Heart right ventricle (tissue), 16 donors: Measurements from ENCODE around the gene CORO7. TPM values are rescaled to one million over a fixed set of nuclear protein-coding genes. Genes with fewer than 3 reads are reported as not detected.

Experiments used
- ATAC-seq, 8 donors: fragments of 200-7000 bp; cut with Tn5 transposase; one replicate each; pipeline ENCODE4 v1.9.1; 2020; ENCODE audit warnings: mild to moderate bottlenecking in 8 of 8, moderate library complexity in 8 of 8, moderate number of reproducible peaks in 1 of 8
- DNase-seq, 2 donors: peaks; one replicate each; pipeline ENCODE4 v3.0.0-alpha.2; 2020
- H3K27ac ChIP-seq, 10 donors: fragments of 200-600 bp; sonication (generic) in 2 of 10; one replicate each; pipeline versions ENCODE4 v1.5.0 to v1.8.0; 2020 to 2022; ENCODE audit warnings: mild to moderate bottlenecking in 3 of 10
- H3K27me3 ChIP-seq, 7 donors: fragments of 200-600 bp; one replicate each; pipeline ENCODE4 v1.8.0; 2021 to 2022; ENCODE audit warnings: mild to moderate bottlenecking in 2 of 7
- H3K36me3 ChIP-seq, 9 donors: fragments of 200-600 bp; sonication (generic) in 1 of 9; one replicate each; pipeline versions ENCODE4 v1.5.0 to v1.8.0; 2020 to 2022; ENCODE audit warnings: mild to moderate bottlenecking in 2 of 9
- H3K4me1 ChIP-seq, 9 donors: fragments of 200-600 bp; sonication (generic) in 1 of 9; one replicate each; pipeline versions ENCODE4 v1.5.0 to v1.8.0; 2020 to 2022; ENCODE audit warnings: mild to moderate bottlenecking in 4 of 9
- H3K4me3 ChIP-seq, 10 donors: fragments of 200-600 bp; sonication (generic) in 2 of 10; one replicate each; pipeline versions ENCODE4 v1.5.0 to v1.8.0; 2020 to 2022; ENCODE audit warnings: mild to moderate bottlenecking in 7 of 10, moderate library complexity in 2 of 10
- H3K9me3 ChIP-seq, 11 donors: fragments of 200-600 bp in 10 of 11; sonication (generic) in 2 of 11; one replicate each; pipeline versions ENCODE4 v1.5.0 to v1.8.0; 2013 to 2022; ENCODE audit warnings: mild to moderate bottlenecking in 2 of 11, control low read depth in 1 of 11, moderate library complexity in 1 of 11
- WGBS, 2 donors: extraction: QIAGEN DNeasy Blood & Tissue Kit; methylation state at CpG; one replicate each; pipeline ENCODE4 v1.1.7; 2013; ENCODE audit warnings: inconsistent platforms in 1 of 2; 5-methylcytosine and 5-hydroxymethylcytosine counted together
- intact Hi-C, 10 donors: fragments of 100-400 bp; cut with DNase I; formaldehyde crosslinking; loops; one replicate each; pipeline versions ENCODE4 v1.11.1 to v1.14.2; 2022
- polyA plus RNA-seq, 2 donors: library from polyadenylated mRNA; stranded (reverse); fragments of 200-250 nt; gene quantifications; one replicate each; pipeline ENCODE4 v1.2.3, GENCODE V29; 2013
- total RNA-seq, 10 donors: library from RNA; stranded (reverse); fragmentation: NEBNext Ultra II Directional in 3 of 10; extraction: Animal tissue kit (Norgen Biotek cat#: 25700) in 3 of 10; gene quantifications; one replicate each; pipeline versions ENCODE4 v1.2.1 to v1.2.4, GENCODE V29; 2021 to 2023
- TF ChIP-seq, protein P1 (sequence below), 9 donors: fragments of 200-600 bp; sonication (generic) in 2 of 9; IDR thresholded peaks; one replicate each; pipeline versions ENCODE4 v1.5.0 to v1.8.0; 2021 to 2022; ENCODE audit warnings: antibody characterized with exemption in 9 of 9, mild to moderate bottlenecking in 5 of 9, moderate library complexity in 1 of 9
- donor health status: Arrhythmogenic right ventricular cardiomyopathy.
- donor health status: ischemic (EF 13 %, LVEDD 7.1; RV severe dilation, severe dysfunction).
- donor health status: healthy with polysubstance abuse.
- donor health status: DM: no; HTN: yes; CAD: no.
- donor health status: DM: no; HTN: no; CAD: no.
- donor health status: ischemic (EF 25% LVEDD 6.9; RV normal size, moderate dysfunction).
- donor health status: ischemic (EF 25% LVEDD 5.7; RV mildly dilated, moderate dysfunction).
- donor health status: healthy.
- donor health status: DM: yes; HTN: yes; CAD: no.
- donor health status: Ischemic cardiomyopathy.
- donor health status: ischemic (EF 35%, LVEDD 5.7; RV mildly dilated, moderate dysfunction).
- donor health status: nonischemic (EF 11% LVEDD 7.7; RV severe dilation, severe dysfunction).
- donor health status: DM: yes; HTN: yes; CAD: no.
- donor health status: PGD.
- donor health status: ischemic (EF 29% LVEDD 5.4; RV normal size, mild dysfunction).
- donor health status: nonischemic (EF 23%, LVEDD 6.1; RV moderate dilation, normal function).

The CORO7 gene
- total and polyA plus RNA-seq, 12 donors, result 6.5 to 21.8 (median 10.9) TPM

DNA sequence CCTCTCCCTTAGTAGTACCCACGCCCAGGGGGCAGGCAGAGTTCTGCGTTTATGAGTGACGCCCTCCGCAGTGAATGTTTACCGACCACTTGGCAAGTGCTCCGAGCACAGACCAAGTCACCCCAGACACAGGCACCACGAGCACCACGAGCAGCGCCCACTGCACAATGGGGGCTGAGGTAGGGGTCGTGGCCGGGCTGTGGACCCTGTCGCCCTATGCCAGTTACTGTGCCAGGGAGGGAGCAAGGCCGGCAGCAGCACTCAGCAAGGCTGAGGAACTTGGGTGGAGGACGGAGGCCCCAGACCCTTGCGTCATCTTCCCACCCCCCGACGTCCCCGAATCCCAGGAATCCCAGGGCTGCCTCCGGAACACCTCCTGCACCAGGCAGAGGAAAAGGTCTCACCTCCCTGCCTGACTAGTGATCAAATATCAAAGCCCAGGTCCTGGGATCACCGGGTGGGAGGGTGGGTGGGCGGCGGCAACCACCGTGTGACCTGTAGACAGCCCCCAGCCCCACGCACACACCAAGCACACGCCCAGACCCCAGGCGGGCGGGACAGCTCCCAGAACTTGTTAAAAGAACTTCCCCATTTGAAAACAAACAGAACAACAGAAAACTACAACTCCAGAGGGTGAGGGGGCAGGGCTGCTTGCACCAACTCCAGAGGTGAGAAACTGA, 39.4 kb downstream of the CORO7 start:
- H3K4me3 ChIP-seq, result peak overlapping the region in 1 of 10 donors; percentile 69
- H3K27ac ChIP-seq, result peak overlapping the region in 8 of 10 donors; percentile 11 to 88 (median 82)
- TF ChIP-seq, protein P1, sequence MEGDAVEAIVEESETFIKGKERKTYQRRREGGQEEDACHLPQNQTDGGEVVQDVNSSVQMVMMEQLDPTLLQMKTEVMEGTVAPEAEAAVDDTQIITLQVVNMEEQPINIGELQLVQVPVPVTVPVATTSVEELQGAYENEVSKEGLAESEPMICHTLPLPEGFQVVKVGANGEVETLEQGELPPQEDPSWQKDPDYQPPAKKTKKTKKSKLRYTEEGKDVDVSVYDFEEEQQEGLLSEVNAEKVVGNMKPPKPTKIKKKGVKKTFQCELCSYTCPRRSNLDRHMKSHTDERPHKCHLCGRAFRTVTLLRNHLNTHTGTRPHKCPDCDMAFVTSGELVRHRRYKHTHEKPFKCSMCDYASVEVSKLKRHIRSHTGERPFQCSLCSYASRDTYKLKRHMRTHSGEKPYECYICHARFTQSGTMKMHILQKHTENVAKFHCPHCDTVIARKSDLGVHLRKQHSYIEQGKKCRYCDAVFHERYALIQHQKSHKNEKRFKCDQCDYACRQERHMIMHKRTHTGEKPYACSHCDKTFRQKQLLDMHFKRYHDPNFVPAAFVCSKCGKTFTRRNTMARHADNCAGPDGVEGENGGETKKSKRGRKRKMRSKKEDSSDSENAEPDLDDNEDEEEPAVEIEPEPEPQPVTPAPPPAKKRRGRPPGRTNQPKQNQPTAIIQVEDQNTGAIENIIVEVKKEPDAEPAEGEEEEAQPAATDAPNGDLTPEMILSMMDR (IDR thresholded peaks at IDR 0.05), result no peak
- H3K36me3 ChIP-seq, result peaks cover 0 to 36% (median under 1%) of the 10 kb centered on the region in 9 donors
- peak in 1 of 2 donors; percentile 16 for DNase-seq
- 74 to 77% methylated on average over 27 of the region's 27 CpGs for WGBS, 2 donors
- no peaks in the 10 kb centered on the region for H3K27me3 ChIP-seq
- peaks cover 37 to 84% (median 66%) of the 10 kb centered on the region in 9 donors for H3K4me1 ChIP-seq
- intact Hi-C loops, result no loop called here
- H3K9me3 ChIP-seq, result no peaks in the 10 kb centered on the region
- no peak for ATAC-seq

DNA sequence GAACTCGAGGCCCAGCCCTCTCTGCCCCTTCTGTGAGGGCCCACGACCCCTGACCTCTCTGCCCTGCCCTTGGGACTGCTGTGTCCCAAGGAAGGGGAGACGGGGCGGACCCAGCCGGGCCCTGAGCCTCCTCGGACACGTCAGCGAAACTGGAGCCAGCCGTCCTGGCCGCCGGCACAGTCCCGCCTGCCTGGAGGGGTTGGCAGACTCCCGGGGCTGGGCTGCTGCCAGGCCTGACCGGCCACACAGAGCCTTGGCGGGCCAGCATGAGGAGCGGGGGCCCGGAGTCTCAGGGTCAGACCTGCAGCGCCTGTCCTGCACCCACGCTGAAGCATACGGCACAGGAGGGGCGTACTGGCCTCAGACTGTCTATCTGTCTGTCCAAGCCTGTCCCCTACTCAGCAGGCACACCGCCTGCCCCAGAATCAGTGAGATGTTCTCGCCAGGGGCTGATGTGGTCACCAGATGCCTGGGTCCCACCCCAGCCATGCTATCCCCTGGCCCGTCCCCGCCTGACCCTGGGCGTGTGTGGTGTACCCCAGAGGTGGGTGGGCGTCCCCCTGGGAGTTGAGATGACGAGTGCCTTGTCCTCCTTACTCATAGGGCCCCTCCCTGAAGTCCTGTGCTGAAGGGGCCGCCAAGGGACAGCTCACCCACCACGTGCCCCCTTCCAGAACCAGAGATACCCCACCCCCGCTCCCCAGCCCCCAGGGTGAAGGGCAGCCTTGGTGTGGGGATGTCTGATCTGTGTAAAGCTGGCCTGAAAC, 40.1 kb downstream of the CORO7 start:
- TF ChIP-seq, protein P1 (IDR thresholded peaks at IDR 0.05), result no peak
- WGBS, 2 donors, result 44 to 45% methylated on average over 31 of the region's 31 CpGs
- Histone ChIP-seq H3K9me3 (no peaks in the 10 kb centered on the region), H3K4me1 (peaks cover 37 to 87% (median 69%) of the 10 kb centered on the region in 9 donors), H3K36me3 (peaks cover 0 to 29% (median 0%) of the 10 kb centered on the region in 9 donors), H3K27me3 (no peaks in the 10 kb centered on the region), H3K4me3 (peak overlapping the region in 7 of 10 donors; percentile 3 to 69 (median 27)), H3K27ac (peak overlapping the region; percentile 11 to 88 (median 82))
- intact Hi-C loops, result no loop called here
- peak; percentile 86 to 94 for DNase-seq
- ATAC-seq, result peak; percentile 65 to 84 (median 77)

DNA sequence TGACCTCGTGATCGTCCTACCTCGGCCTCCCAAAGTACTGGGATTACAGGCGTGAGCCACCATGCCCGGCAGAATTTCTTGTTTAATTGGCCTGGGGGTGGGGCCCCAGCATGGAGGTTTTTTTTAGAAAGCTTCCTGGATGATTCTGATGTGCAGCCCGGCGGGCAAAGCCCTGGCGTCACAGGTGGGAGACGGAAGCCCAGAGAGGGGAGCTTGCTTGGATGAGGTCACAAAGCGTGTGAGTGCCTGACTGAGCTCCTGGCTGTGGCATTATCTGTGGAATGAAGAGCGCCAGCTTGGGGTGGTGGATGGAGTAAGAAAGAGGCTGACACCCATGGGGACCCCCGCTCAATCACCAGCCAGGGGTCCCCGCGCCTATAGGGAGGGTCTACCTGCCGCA, 40.7 kb downstream of the CORO7 start:
- WGBS, 2 donors, result 79 to 82% methylated on average over 15 of the region's 15 CpGs
- Histone ChIP-seq H3K9me3 (no peaks in the 10 kb centered on the region), H3K36me3 (peaks cover 0 to 23% (median 0%) of the 10 kb centered on the region in 9 donors), H3K4me1 (peaks cover 42 to 89% (median 75%) of the 10 kb centered on the region in 9 donors), H3K27me3 (no peaks in the 10 kb centered on the region), H3K4me3 (peak overlapping the region in 7 of 10 donors; percentile 3 to 69 (median 27)), H3K27ac (peak overlapping the region; percentile 11 to 88 (median 82))
- no peak for DNase-seq
- intact Hi-C loops, result loop anchor here in 1 of 10 donors (2.0 kb wide), 1 partner anchor 13 kb away; no protein-coding TSS in a partner anchor
- ATAC-seq, result no peak
- TF ChIP-seq, protein P1 (IDR thresholded peaks at IDR 0.05), result no peak
